Measurements from ENCODE around the gene MCTP2. TPM values are rescaled to one million over a fixed set of nuclear protein-coding genes. Genes with fewer than 3 reads are reported as not detected.

Gene MCTP2
- total RNA-seq, 4 donors from 2014 or later: 0.13 to 2.0 (median 0.43) TPM

DNA sequence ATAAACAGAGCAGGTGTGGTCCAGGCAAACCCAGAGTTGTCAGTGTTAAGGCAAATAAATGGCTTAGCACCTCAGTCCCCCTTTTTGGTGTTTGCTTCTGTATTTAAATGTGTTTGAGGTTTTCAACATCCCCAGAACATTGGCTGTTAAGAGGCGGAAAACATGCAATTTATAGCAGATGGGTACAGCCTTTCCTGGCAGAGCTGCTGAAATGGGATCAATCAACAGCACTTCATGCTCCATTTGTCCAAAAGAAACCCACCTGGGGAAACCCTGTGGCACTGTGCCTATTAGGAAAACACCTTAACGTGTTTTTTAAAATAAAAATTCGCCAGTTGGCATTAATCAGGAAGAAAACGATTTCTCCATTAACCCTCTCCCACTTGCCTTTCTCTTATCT, 135.4 kb downstream of the MCTP2 start:
- in situ Hi-C loops (cut with MboI; ENCODE audit: low sequenced_read_pairs in 4 of 4) (no loop called here), intact Hi-C loops (cut with DNase I; ENCODE audit: low total_unique reads) (no loop called here)
- Histone ChIP-seq H3K36me3 (no peaks in the 10 kb centered on the region), H3K4me3 (no peak overlapping the region), H3K27ac (no peak overlapping the region), H3K27me3 (no peaks in the 10 kb centered on the region), H3K4me1 (no peaks in the 10 kb centered on the region), H3K9me3 (no peaks in the 10 kb centered on the region)
- TF ChIP-seq POLR2A (IDR thresholded peaks at IDR 0.05): no peak
- no peak for TF ChIP-seq CTCF (IDR thresholded peaks at IDR 0.05 in 4 of 5, conservative IDR thresholded peaks at IDR 0.05 in 1 of 5)
- ATAC-seq: no peak
- DNase-seq: no peak

- intact Hi-C loops (cut with DNase I; ENCODE audit: low total_unique reads) (no loop called here), in situ Hi-C loops (cut with MboI; ENCODE audit: low sequenced_read_pairs in 4 of 4) (no loop called here)
- H3K9me3 ChIP-seq: no peaks in the 10 kb centered on the region
- no peak for ATAC-seq
- no peak overlapping the region for H3K27ac ChIP-seq
- no peaks in the 10 kb centered on the region for H3K4me1 ChIP-seq
- H3K27me3 ChIP-seq: no peaks in the 10 kb centered on the region
- H3K4me3 ChIP-seq: no peak overlapping the region
- H3K36me3 ChIP-seq: no peaks in the 10 kb centered on the region
- TF ChIP-seq CTCF (IDR thresholded peaks at IDR 0.05 in 4 of 5, conservative IDR thresholded peaks at IDR 0.05 in 1 of 5): no peak
- no peak for TF ChIP-seq POLR2A (IDR thresholded peaks at IDR 0.05)
- no peak for DNase-seq
These were observed 136.6 kb downstream of the MCTP2 start for GRCh38 chr15:94367726-94368535.

DNA sequence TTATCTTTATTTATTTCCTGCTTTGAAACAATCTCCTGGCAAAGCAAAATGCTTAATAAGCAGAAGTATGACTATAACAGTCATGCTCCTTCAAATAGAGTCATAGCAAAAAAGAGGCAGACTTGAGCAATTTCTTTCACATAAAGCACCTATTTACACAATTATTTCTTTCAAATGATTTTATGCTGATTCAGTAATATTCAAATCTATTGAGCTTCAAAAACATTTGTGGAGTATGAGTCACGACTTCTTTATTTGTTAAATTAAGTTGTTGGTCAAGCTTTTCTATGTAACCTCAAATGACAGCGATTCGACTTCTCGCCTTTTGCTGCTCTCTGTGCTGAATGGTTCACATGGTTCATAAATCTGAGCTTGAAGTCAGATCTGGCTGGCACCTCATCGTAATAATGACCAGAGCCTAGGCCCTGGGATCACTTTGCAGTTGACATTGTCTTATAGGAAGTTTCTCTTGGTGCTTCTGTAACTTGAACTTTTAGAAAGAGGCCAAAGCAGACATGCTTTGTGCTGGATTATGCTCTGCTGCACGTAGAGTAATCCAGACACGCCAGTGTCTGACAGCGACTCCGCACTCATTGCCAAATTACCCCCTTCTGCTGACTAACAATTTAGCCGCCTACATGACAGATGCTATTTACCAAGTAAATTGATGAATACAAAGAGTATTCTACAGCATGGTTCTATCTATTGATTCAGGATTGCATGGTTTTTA, 139.0 kb downstream of the MCTP2 start:
- ATAC-seq: no peak
- H3K9me3 ChIP-seq: no peaks in the 10 kb centered on the region
- in situ Hi-C loops (cut with MboI; ENCODE audit: low sequenced_read_pairs in 4 of 4): no loop called here

DNA sequence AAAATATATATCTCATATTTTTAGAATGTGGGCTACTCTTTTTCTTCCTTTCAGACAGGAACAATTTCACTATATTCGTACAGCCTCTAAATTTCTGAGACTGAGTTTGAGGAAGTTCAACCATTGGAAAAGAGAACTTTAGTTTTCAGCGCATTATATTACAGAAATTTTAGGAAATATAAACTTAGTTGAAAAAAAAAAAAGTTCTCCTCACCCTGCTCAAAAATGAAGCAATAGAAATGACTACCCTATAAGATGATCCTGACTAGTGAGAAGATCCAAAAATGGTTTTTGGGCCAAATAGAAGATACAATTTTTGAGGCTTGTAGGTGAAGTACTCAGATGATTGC, 139.6 kb downstream of the MCTP2 start:
- no peak overlapping the region for H3K4me3 ChIP-seq
- H3K4me1 ChIP-seq: no peaks in the 10 kb centered on the region
- no peaks in the 10 kb centered on the region for H3K9me3 ChIP-seq
- in situ Hi-C loops (cut with MboI; ENCODE audit: low sequenced_read_pairs in 4 of 4): no loop called here
- TF ChIP-seq POLR2A (IDR thresholded peaks at IDR 0.05) (no peak), CTCF (IDR thresholded peaks at IDR 0.05 in 4 of 5, conservative IDR thresholded peaks at IDR 0.05 in 1 of 5) (no peak)
- no peaks in the 10 kb centered on the region for H3K36me3 ChIP-seq
- intact Hi-C loops (cut with DNase I; ENCODE audit: low total_unique reads): no loop called here
- no peaks in the 10 kb centered on the region for H3K27me3 ChIP-seq
- ATAC-seq: no peak
- no peak for DNase-seq
- no peak overlapping the region for H3K27ac ChIP-seq

More for the DNA sequence above, 139.0 kb downstream of the MCTP2 start:
- H3K27ac ChIP-seq: no peak overlapping the region
- no peaks in the 10 kb centered on the region for H3K4me1 ChIP-seq
- TF ChIP-seq CTCF (IDR thresholded peaks at IDR 0.05 in 4 of 5, conservative IDR thresholded peaks at IDR 0.05 in 1 of 5): no peak
- TF ChIP-seq POLR2A (IDR thresholded peaks at IDR 0.05): no peak
- H3K27me3 ChIP-seq: no peaks in the 10 kb centered on the region
- no peaks in the 10 kb centered on the region for H3K36me3 ChIP-seq
- no peak overlapping the region for H3K4me3 ChIP-seq
- intact Hi-C loops (cut with DNase I; ENCODE audit: low total_unique reads): no loop called here
- no peak for DNase-seq

Measured in gastrocnemius medialis (tissue), 4 donors.